Measurements from ENCODE around the gene FAT2.
"Not testable (repeated sequence)": the region's sequence is repeated elsewhere in the genome, so short reads cannot be mapped to it uniquely, and the experiment has no call there.

FAT2 gene

DNA sequence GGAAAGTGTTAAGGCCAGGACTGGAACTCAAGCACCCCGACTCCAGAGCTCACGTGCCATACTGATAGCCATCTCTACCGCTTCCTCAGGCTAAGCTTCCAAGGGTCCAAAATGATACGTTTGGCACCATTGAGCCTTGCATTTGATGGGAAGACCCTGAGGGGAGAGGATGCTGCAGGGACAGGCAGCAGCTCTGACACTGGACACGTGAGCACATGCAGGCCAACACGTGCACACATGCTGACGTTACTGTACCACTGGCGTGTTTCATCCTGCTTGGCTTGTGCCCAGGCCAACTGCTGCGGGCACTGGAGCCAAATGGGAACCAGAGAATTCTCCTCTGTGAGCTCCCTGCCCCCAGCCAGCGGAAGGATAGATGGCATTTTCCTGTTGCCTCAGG, 5.2 kb downstream of the FAT2 start:
- DNase-seq (ENCODE audit: extremely low read depth, insufficient read length) = no peak
- TF ChIP-seq, protein P1, sequence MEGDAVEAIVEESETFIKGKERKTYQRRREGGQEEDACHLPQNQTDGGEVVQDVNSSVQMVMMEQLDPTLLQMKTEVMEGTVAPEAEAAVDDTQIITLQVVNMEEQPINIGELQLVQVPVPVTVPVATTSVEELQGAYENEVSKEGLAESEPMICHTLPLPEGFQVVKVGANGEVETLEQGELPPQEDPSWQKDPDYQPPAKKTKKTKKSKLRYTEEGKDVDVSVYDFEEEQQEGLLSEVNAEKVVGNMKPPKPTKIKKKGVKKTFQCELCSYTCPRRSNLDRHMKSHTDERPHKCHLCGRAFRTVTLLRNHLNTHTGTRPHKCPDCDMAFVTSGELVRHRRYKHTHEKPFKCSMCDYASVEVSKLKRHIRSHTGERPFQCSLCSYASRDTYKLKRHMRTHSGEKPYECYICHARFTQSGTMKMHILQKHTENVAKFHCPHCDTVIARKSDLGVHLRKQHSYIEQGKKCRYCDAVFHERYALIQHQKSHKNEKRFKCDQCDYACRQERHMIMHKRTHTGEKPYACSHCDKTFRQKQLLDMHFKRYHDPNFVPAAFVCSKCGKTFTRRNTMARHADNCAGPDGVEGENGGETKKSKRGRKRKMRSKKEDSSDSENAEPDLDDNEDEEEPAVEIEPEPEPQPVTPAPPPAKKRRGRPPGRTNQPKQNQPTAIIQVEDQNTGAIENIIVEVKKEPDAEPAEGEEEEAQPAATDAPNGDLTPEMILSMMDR (IDR thresholded peaks at IDR 0.05; ENCODE audit: insufficient read depth, low read length, poor library complexity, severe bottlenecking) = no peak
- Histone ChIP-seq H3K4me3 (replicated peaks; ENCODE audit: low read depth, low read length) (no peak overlapping the region), H3K27me3 (replicated peaks; ENCODE audit: control insufficient read depth, insufficient read depth, low read length) (no peaks in the 10 kb centered on the region; the same call in 1 of the 2 replicates), H3K36me3 (ENCODE audit: control insufficient read depth, insufficient read depth, low read length) (no peaks in the 10 kb centered on the region)

DNA sequence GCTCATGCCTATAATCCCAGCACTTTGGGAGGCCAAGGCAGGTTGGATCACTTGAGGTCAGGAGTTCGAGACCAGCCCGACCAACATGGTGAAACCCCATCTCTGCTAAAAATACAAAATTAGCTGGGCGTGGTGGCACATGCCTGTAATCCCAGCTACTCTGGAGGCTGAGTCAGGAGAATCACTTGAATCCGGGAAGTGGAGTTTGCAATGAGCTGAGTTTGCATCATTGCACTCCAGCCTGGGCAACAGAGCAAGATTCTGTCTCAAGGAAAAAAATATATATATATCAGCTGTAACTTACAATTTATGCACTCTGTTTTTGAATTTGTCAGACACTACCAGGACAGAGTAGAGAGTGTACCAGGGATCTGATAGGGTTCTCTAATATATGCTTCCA, 5.8 kb downstream of the FAT2 start:
- DNase-seq (ENCODE audit: extremely low read depth, insufficient read length); H3K27me3 ChIP-seq (replicated peaks; ENCODE audit: control insufficient read depth, insufficient read depth, low read length); H3K36me3 ChIP-seq (ENCODE audit: control insufficient read depth, insufficient read depth, low read length); H3K4me3 ChIP-seq (replicated peaks; ENCODE audit: low read depth, low read length): not testable (repeated sequence)

GRCh38 chr5:151584057-151584937, 6.8 kb downstream of the FAT2 start:
- DNase-seq (ENCODE audit: extremely low read depth, insufficient read length) = no peak
- no peaks in the 10 kb centered on the region for H3K36me3 ChIP-seq (ENCODE audit: control insufficient read depth, insufficient read depth, low read length)
- no peak overlapping the region for H3K4me3 ChIP-seq (replicated peaks; ENCODE audit: low read depth, low read length)
- TF ChIP-seq, protein P1 (IDR thresholded peaks at IDR 0.05; ENCODE audit: insufficient read depth, low read length, poor library complexity, severe bottlenecking) = no peak
- H3K27me3 ChIP-seq (replicated peaks; ENCODE audit: control insufficient read depth, insufficient read depth, low read length) = no peaks in the 10 kb centered on the region; the same call in 1 of the 2 replicates

- no peak overlapping the region for H3K4me3 ChIP-seq (replicated peaks; ENCODE audit: low read depth, low read length)
- TF ChIP-seq, protein P1 (IDR thresholded peaks at IDR 0.05; ENCODE audit: insufficient read depth, low read length, poor library complexity, severe bottlenecking) = no peak
- H3K36me3 ChIP-seq (ENCODE audit: control insufficient read depth, insufficient read depth, low read length) = no peaks in the 10 kb centered on the region
- no peaks in the 10 kb centered on the region; the same call in 1 of the 2 replicates for H3K27me3 ChIP-seq (replicated peaks; ENCODE audit: control insufficient read depth, insufficient read depth, low read length)
- DNase-seq (ENCODE audit: extremely low read depth, insufficient read length) = no peak
These were observed 9.1 kb downstream of the FAT2 start for GRCh38 chr5:151581812-151582583.

DNA sequence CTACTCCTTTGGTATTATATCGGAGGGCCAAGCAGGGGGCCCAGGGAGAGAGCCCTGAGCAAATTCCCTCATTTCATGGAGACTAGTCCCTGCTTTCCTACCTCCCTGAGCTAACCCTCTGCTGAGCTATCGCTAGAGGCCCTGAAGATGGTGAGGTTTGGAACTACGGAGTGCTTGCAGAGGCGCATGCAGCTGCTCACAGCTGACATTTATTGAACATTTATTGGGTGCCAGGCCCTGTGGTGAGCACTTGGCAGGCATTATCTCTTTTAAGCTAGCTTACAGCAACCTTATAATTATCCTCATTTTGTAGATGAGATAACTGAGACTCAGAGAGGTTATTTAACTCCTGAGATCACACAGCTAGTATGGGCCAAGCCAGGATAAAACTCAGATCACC, 9.8 kb downstream of the FAT2 start:
- no peak for DNase-seq (ENCODE audit: extremely low read depth, insufficient read length)
- TF ChIP-seq, protein P1 (IDR thresholded peaks at IDR 0.05; ENCODE audit: insufficient read depth, low read length, poor library complexity, severe bottlenecking) = no peak

DNA sequence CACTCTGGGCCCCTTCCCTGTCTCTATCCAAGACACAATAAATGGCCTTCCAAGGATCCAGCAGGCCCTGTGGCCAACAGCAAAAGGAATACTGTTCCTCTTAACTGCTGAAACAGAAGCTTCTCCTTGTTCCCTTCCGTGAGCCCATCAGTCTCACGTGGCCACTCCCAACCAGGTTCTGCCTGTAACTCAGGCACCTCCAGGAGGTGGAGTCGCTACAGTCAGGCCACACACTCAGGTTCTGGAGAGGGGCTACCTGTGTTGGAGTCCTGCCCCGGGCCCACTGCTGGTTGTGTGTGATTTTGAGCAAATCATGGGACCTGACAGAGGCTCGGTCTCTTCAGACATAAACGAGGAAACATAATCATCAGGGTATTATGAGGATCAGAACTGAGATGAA, 10.3 kb downstream of the FAT2 start:
- TF ChIP-seq, protein P1 (IDR thresholded peaks at IDR 0.05; ENCODE audit: insufficient read depth, low read length, poor library complexity, severe bottlenecking) = no peak
- DNase-seq (ENCODE audit: extremely low read depth, insufficient read length) = no peak
- H3K4me3 ChIP-seq (replicated peaks; ENCODE audit: low read depth, low read length) = no peak overlapping the region
- no peaks in the 10 kb centered on the region for H3K36me3 ChIP-seq (ENCODE audit: control insufficient read depth, insufficient read depth, low read length)
- H3K27me3 ChIP-seq (replicated peaks; ENCODE audit: control insufficient read depth, insufficient read depth, low read length) = no peaks in the 10 kb centered on the region; the same call in 1 of the 2 replicates

More for the DNA sequence above, 9.8 kb downstream of the FAT2 start:
- H3K4me3 ChIP-seq (replicated peaks; ENCODE audit: low read depth, low read length) = no peak overlapping the region
- H3K36me3 ChIP-seq (ENCODE audit: control insufficient read depth, insufficient read depth, low read length) = no peaks in the 10 kb centered on the region
- no peaks in the 10 kb centered on the region; the same call in 1 of the 2 replicates for H3K27me3 ChIP-seq (replicated peaks; ENCODE audit: control insufficient read depth, insufficient read depth, low read length)
